GM18873 (cell line): Measurements from ENCODE around the gene CDHR3.
"Not testable (repeated sequence)": the region's sequence is repeated elsewhere in the genome, so short reads cannot be mapped to it uniquely, and the experiment has no call there.

Experiments used
- ATAC-seq: cut with Tn5 transposase; IDR thresholded peaks from one replicate; pipeline ENCODE4 v1.9.1; 2021; ENCODE audit warnings: mild to moderate bottlenecking, moderate library complexity, moderate number of reproducible peaks; ENCODE audit not compliant: unreplicated experiment, low FRiP score

The CDHR3 gene

DNA sequence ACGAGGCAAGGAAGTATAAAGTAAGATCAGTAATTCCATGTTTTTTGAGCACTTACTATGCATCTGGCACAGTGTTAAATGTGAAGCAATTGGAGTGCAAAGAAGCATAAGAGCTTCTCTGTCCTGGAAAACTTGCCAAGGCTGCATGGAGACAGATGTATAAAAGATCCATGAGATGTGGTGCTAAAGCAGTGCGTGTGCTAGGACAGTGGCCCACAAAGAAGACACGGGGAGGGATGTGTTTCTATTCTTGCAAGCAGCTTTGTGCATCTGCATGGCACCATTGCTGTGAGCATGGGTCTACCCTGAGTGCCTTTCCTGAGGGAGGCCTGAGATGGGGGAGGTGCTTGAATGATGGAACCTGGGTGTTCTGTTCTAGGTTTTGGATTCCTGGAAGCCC, 5.1 kb upstream of the CDHR3 start:
- ATAC-seq, result no peak

DNA sequence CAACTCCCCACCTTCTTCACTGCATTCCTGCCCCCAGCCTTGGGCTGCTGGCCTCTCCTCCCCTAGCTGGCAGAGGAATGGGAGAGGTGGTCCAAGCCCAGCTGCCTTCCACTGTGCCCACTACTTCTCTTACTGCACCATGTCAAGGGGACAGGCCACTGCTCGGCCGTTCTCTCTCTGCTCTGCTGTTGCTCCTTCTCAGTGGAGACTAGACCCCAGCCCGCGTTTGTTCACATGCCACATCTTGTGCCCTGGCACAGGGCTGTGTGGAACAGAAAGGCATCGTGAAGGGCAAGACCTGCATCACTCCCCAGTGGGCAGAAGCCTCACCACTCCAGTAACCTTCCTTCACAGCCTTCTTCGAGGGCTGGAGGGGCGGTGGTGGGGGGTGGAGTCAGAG, 711 bp upstream of the CDHR3 start:
- ATAC-seq, result no peak

DNA sequence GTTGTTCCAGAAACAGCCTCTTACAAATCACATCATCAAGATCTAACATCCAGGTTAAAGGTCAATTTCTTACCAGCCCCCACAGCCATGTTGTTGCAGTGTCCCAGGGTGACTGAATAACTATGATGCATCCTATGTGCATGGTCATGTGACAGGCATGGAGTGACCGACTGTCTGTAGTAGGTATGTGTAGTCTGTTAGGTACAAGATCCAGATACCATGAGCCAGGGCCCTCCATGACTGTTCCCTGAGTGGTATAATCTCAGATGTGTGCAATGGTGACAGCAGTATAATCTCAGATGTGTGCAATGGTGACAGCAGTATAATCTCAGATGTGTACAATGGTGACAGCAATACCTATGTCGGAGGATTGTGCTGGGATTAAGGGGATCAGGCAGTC, 8.8 kb downstream of the CDHR3 start:
- no peak for ATAC-seq

DNA sequence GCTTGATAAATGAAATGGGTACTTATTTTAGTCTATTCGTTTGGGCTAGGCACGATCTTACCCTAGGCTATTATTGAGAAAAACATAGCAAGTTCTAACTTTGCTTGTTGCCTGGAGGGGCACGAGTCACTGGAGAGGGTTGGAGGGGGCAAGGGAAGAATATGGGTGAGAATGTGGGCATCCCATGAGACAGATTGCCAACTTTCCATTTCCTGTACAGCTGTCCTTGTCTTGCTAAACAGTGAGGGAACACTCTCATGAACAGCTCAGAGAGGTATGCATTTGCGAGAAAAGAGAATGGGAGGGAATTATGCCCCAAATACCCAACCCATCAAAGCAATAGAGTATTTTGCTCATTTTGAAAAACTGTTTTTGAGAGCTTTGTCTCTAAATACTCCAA, 9.2 kb downstream of the CDHR3 start:
- ATAC-seq, result no peak

DNA sequence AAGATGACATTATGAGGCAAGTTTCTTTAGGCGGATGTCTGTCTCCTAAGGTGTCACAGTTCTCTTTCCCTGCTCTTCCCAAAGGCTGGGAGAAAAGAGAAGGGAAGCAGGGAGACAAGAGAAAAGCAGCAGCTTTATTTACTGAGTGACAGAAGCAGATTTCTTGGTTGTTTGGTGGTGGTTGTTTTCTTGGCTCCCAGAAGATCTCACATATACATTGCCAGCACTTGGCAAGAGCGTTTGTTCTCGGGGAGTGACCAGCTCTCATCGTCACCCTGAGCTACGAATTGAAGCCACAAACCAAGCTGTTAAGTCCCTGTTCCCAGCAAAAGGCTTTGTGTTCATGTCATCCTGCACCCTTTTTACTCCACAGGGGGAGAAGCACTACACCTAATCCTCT, 11.4 kb downstream of the CDHR3 start:
- no peak for ATAC-seq

DNA sequence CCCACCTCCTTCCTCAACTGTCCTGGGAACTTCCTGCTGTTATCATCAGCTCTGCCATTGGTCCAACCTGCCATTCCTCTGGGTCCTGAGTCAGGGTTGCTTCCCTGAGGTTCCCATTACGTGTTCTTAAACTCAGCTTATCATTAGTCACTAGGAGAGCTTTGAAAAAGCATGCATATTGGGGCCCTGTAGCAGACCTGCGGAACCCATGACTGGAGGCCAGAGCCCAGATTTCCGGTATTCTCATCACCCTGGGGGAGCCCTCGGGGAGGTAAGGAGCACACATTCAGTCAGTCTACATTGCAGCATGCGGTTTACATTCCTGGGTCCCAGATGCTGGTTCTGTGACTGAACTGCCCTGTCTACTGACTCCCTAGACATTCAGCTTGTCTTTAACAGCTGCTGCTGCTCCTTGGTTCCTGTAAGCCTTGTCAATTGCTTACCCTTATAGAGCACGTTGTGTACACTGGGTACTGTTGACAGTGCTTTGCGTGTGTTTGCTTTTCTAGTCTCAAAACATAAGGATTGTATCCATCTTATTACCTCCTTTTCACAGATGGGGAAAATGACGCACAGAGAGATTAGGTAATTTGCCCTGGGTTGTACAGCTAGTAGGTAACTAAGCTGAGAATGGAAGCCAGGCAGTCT, 12.8 kb downstream of the CDHR3 start:
- no peak for ATAC-seq

DNA sequence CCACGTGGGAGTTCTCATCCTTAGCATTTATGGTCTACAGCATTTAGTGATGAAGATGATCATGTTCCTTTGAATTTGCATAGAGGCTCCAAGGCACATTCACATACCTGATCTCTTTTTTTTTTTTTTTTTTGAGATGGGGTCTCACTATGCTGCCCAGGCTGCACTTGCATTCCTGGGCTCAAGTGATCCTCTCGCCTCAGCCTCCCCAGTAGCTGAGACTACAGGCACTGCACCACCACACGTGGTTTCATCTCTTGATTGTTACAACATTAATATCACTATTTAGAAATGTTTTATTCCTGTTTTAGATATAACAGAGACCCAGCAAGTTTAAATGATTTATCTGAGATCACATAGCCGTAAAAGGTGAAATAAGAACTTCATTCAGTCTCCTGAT, 13.8 kb downstream of the CDHR3 start:
- no peak for ATAC-seq

DNA sequence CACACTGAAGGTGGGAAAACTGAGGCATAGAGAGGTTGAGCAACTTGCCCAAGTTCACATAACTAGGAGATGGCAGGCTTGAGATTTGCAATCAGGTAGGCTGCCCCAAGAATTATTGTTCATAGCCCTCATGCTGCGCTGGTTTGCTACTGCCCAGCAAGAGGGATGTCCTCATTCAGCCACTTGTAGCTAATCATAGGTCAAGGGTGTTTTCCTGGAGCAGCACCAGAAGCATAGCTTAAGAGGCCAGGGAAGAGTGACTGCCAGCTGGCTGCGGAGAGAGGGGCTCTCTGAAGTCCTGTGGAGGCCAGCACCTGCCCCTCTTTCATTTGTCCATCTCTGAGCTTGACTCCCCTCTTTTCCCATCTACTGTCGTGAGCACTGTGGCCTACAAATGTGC, 15.0 kb downstream of the CDHR3 start:
- ATAC-seq, result no peak

DNA sequence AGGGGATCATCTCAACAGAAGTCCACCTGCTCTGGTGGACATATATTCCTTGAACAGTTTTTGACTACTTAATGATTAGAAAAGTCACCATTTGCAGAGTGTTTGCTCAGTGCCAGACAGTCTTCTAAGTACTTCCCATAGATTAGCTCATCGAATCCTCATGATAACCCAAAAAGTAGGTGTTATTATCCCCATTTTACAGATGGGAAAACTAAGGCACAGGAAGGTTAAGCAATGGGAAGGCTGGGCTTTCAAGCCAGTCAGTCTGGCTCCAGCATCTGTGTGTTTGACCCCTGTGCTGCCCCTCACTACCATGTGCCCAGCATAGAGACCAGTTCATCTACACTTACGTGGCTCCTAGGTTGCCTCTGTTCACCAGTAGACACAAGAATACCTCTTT, 15.9 kb downstream of the CDHR3 start:
- no peak for ATAC-seq

DNA sequence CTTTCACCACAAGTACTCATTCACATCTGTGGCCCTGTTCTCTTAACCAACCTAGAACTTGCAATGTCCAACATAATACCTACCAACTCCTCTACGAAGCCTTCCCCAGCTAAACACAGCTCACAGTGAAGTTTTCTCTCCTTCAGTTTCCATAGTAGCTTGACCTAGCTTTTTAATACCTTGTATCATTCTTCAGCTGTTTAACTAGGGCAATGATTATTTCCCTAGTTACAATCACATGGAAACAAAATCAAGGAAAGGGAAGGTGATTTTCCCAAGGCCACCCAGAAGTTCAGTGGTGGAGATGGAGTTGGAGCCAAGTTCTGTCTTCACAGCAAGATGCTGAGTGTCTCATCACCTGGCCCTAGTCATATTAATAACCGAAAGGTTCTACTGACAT, 16.3 kb downstream of the CDHR3 start:
- no peak for ATAC-seq

DNA sequence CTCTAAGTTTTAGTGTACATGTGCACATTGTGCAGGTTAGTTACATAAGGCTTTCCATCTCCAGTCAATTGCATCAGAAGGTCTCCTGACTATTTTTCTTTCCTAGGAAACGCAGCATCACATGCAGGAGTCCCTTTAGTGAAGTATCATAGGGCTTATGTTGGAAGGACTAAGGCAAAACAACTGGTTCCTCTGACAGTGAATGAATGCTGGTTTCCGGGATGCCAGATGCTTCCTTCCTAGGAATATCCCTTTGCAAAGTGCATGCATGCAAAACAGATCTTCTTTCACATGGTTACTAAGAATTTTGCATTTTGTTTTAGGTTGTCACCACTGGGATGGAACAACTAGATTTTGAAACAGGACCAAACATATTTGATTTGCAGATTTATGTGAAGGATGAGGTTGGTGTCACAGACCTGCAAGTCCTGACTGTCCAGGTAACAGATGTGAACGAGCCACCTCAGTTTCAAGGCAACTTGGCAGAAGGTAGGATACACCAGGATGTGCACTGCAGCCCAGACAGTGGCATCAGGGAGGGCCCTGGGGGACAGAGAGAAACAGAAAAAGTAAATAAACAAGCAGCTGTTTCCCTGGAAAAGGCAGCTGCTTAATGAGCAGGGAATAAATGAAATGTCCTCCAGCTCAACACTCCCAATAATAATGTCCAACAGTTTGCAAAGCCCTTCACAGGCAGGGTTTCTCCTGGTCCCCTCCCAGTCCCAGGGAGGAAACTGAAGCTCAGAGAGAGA, 17.8 kb downstream of the CDHR3 start:
- no peak for ATAC-seq

DNA sequence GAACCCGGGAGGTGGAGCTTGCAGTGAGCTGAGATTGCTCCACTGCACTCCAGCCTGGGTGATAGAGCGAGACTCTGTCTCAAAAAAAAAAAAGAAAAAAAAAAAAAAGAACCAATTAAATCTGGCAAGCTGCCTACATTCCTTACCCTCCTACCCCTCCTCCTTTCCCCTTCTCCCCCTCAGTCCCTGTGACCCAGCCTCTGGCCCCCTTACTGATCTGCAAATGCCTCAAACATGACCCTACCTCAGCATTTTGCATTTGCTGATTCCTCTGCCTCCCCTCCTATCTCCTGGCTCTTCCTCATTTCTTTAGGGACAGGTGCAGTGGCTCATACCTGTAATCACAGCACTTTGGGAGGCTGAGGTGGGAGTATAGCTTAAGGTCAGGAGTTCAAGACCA, 19.3 kb downstream of the CDHR3 start:
- no peak for ATAC-seq

DNA sequence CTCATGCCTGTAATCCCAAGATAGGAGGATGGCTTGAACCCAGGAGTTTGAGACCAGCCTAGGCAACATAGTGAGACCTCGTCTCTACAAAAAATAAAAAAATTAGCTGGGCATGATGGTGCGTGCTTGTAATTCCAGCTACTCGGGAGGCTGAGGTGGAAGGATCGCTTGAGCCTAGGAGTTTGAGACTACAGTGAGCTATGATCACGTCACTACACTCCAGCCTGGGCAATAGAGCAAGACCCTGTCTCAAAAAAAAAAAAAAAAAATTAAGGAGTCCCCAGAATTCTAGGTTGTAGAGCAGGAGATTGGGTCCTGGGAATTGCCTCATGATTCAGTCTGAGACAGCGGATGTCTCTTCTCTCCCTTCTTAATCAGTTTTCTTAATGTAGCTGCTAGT, 21.7 kb downstream of the CDHR3 start:
- ATAC-seq, result not testable (repeated sequence)

DNA sequence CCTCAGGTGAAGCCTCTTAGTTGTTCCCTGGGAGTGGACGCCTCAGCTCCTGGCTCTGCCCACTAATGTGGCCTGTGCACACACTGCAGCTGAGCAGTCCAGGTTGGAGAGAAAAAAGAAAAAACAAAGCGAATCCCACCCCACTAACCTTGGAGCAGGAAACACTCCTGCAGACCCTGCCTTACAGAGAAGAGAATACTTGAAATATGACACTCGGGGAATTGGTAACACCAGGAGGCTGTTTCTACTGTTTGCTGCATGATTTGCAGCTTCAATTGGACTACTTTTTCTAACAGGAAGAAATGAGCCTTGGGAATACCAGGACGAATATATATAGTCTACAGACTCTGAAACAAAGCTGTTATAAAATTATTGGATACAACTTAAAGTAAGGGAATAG, 22.2 kb downstream of the CDHR3 start:
- ATAC-seq, result no peak

DNA sequence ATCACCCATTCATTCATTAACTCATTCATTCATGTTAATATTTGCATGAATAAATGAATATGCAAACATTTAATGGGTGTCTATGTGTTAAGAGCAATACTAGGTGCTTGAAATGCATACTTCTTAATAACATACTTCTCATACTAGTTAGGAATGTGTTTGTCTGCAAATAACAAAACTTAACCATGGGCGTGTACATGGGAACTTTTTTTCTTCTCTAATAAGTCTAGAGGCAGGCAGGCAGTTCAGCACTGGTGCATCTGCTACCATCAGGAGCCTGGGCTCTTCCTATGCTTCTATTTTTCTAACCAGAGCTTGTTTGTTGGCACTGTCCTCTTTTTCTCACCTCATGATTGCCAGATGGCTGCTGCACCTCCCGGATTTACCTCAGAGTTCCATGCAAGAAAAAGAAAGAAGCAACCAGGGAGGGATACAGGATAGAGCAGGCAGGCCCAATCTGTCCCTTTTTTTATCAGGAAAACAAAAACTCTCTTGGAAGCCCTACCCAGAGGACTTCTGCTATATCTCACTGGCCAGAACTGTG, 22.7 kb downstream of the CDHR3 start:
- ATAC-seq, result no peak

DNA sequence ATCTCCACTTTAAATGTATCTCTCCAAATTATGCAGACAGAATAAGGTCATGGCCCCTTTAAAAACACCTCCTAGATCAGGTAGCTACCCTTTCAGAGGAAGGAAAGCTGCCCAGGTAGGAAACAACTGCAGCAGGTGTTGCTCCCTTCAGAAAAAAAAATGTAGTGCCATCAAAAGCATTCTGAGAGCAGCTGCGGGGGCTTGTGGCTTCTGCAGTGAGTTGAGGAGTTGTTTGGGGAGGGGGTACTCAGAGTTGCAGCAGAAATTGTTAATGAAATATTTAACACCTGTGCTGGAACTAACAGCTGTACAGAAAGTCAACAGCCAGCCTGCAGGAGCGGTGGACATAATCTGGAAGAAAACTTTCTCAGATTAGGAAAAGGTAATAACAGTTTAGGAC, 24.0 kb downstream of the CDHR3 start:
- ATAC-seq, result no peak

DNA sequence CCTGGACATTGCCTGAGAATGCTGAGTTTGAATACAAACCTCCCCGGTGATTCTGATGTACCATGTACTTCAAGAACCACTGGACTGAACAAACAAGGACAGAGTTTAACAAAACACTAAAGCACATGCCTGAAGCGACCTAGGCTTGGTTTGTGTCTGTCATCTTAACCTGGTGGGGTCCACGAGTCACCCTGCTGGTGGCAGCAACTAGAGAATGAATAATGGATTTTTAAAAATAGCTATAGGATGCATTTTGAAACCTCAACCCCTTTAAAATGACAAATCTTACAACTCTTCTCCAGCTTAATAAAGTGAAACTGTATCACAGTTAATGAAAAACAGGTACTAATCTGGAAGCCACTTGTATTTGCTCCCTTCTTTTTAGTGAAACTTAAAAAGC, 25.2 kb downstream of the CDHR3 start:
- no peak for ATAC-seq

DNA sequence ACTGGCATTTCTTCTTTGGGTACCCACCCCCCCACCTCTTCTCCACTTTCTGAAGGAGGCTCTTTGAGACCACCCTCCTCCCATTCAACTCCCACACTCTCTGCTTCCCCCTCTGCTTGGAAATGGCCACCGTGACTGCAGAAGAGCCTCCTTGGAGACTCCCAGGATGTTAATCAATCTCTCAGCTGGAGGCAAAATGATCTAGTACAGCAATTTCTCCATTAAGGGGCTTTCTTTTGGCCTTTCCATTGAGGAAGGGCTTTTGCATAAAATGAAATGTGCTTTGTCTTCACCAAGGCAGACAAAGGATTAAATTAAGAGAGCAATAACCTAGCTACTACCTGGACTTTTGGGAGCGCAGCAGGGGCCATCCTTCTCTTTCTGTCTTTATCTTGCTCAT, 26.1 kb downstream of the CDHR3 start:
- ATAC-seq, result no peak

DNA sequence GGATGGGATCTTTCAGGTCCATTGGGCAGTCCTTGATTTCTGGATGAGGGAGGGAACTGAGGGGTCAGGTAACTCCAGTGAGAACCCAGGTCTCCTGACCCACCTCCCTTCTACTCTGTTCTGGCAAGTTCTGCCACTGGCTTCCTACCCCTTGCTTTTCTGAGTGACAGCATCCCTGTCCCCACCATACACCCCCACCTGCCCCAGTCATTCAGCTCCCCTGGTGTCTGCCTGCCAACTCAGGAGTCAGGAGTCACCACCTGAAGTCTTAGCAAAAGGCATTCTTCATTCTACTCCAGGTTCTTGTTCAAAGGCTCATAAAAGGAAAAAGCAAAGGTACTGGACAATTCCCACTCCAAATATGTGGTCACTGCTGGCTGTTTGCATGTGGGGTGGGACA, 26.6 kb downstream of the CDHR3 start:
- ATAC-seq, result no peak

DNA sequence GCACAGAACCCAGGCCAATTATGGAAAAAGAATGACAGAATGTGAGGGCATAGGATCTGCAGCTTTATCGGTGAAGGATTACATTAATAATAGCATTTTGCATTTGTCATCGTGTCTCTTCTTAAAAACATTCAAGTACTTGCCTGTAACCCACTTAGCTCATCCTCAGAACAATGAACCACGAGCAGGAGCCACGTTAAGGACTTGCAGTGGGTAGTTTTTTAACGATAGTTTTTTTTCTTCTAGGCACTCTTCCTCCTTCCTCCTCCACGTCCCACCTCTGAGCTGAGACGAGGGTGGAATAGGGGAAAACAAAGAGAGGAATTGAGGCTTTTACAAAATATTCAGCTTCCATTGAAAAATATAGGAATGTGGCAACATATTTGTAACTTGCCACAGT, 27.1 kb downstream of the CDHR3 start:
- ATAC-seq, result no peak

DNA sequence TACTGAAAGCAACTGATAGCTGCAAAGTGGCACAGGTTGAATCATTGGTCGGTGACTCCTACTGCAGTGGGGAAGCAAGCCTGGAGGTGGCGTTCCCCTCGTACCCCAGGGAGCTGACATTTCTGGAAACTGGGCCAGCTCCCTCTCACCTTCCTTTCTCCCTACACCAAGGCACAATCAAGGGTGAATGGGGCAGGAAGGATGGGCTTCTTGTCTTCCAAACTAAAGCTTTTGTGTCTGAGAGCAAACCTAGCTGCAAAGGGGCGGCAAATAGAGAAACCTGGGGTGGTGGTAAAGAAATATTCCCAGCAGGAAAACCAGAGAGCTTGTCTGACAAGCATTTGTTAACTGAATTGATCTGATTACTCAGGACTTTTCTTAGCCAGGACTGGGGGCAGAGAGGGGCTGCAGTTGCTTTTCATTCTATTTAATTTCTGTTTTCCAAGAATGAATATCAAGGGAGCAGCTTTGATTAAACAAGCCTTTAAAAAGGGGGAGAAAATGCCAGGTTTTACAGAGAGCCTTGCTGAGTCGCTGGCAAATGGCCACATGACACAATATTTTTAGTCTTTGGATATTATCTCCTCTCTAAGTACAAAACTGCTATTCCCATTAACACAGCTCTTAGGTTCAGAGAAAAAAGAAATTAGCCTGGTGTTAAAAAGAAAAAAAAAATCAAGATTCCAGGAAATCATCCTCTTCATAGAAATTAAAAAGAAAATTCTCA, 27.8 kb downstream of the CDHR3 start:
- ATAC-seq, result no peak

DNA sequence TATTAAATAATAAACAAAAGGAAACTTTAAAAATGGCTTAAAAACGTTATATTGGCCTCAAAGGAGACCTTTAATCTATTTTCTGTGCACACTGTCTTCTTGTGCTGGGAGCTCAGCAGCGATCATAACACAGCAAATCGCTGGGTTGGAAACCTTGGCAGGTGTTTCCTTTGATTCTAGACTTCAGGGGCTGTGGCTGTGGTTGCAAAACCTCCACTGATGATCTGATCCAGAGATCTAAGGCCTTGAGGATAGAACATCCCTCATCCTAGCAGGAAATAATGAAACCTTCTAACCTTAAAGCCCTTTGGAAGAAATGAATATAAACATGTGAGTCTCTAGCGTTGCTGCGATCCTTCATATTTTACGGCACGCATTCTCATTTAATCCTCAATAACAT, 29.8 kb downstream of the CDHR3 start:
- ATAC-seq, result no peak
